G401 (cell line): Measurements from ENCODE around the gene LAMP5. TPM values are rescaled to one million over a fixed set of nuclear protein-coding genes. Genes with fewer than 3 reads are reported as not detected.

Experiments used
- DNase-seq: peaks from one replicate; pipeline ENCODE4 v3.0.0-alpha.2; 2015; ENCODE audit warnings: low spot score
- in situ Hi-C: cut with HindIII; loops from 2 replicates; pipeline ENCODE4 v1.10.0; 2016; ENCODE audit warnings: low sequenced_read_pairs, mixed read lengths
- total RNA-seq: library from RNA; depleted of rRNA; stranded (reverse); fragments of >200 nt; shearing (Covaris generic); gene quantifications from 2 replicates; pipeline ENCODE4 v1.2.3, GENCODE V29; 2014

LAMP5 gene
- total RNA-seq, 1 experiment from 2014 or later: not detected

DNA sequence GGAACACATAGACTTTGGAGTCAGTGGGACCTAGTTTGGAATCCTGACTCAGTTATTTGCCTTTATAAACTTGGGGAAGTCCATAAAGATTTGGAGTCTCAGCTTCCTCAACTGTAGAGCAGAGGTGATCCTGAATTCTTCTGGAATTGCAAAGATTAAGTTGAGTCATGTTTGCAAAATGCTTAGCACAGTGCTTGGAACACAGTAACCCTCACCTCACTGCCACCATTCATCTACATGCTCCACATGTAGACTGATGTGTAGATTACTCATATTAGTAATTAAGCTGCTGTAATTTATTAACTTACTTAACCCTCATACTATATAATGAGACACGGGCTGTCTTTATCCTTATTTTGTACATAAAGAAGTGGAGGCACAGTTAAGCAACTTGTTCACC lies 61.4 kb downstream of the LAMP5 start:
- DNase-seq: no peak
- in situ Hi-C loops: no loop called here

DNA sequence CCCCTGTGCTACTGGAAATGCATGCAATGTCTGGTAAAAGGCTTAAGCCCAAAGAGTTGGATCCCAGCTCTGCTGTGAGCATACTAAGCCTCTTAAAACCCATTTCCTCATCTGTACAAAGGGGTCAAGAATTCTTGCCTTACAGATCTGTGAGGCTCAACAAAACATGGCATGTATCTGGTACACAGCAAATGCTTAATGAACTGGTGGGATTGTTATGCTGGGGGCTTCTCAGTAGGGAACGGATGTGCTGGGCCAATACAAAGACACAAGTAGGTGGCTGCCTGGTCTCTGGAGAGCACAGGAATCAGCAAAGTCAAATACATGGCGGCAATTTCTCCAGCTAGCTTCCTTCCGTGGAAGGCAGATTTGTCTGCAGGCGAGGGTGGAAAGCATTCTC lies 62.3 kb downstream of the LAMP5 start:
- in situ Hi-C loops: no loop called here
- no peak for DNase-seq

DNA sequence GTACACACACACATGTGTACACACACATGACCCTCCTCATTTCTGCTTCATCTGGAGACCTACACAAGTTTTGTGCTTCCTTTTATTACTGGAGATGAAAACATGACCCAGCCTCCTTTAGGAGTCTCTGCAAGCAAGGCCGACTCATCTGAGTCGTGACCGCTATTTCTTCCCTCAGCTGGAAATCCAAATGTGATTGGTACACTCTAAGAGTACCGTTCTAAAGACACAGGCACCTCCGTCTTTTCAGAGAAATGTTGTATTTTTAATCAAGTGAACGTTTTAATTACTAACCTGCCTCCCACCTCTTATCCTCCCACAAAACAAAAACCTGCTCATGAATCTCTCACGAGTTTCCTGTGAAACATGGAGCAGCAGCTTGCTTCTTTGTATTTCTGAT lies 63.0 kb downstream of the LAMP5 start:
- DNase-seq: no peak
- in situ Hi-C loops: no loop called here

DNA sequence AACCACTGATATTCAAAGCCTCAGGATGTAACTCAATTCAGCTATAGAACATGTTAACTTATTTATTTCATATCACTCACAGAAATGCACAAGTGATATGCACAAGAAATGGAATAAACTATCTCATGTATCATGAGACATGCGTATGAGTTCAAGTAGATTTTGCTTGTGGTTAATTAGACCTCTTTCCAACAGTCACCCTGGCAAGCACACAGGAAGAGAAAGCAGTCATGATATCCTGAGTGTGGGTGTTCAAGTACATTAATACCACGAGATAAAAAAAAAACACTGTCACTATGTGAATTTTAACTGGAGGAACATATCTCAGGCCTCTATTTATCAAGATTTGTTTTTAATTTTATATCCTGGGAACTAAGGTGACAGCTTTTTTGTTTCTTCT lies 64.2 kb downstream of the LAMP5 start:
- in situ Hi-C loops: no loop called here
- no peak for DNase-seq
